Esophagus squamous epithelium (tissue), 5 donors: Measurements from ENCODE around the gene PRKACG. TPM values are rescaled to one million over a fixed set of nuclear protein-coding genes. Genes with fewer than 3 reads are reported as not detected.

ENCODE experiments used
- DNase-seq: peaks from one replicate; lab custom pipeline; 2025; lab: John Stamatoyannopoulos, UW
- H3K27ac ChIP-seq, 4 donors: fragments of 200-600 bp; sonication (generic); one replicate each; pipeline ENCODE4 v1.5.1; 2016 to 2019; ENCODE audit warnings: mild to moderate bottlenecking in 1 of 4
- H3K27me3 ChIP-seq, 4 donors: fragments of 200-600 bp; sonication (generic); 1 replicate in 3 of 4; 2 replicates in 1 of 4; pipeline versions ENCODE4 v1.5.1 to v1.6.0; 2017 to 2021; ENCODE audit warnings: antibody characterized with exemption in 1 of 4
- H3K36me3 ChIP-seq, 3 donors: fragments of 200-600 bp; sonication (generic); one replicate each; pipeline ENCODE4 v1.5.1; 2016 to 2019
- H3K4me1 ChIP-seq, 3 donors: fragments of 200-600 bp; sonication (generic); one replicate each; pipeline ENCODE4 v1.5.1; 2017 to 2019
- H3K4me3 ChIP-seq, 4 donors: fragments of 200-600 bp; sonication (generic); 1 replicate in 3 of 4; 2 replicates in 1 of 4; pipeline ENCODE4 v1.5.1; 2016 to 2019; ENCODE audit warnings: mild to moderate bottlenecking in 2 of 4, moderate library complexity in 1 of 4
- H3K9me3 ChIP-seq, 3 donors: fragments of 200-600 bp; sonication (generic); one replicate each; pipeline ENCODE4 v1.5.1; 2016 to 2019
- POLR2A ChIP-seq, 4 donors: fragments of 450-650 bp; IDR thresholded peaks; one replicate each; pipeline ENCODE4 v1.6.1; 2017; ENCODE audit warnings: antibody characterized with exemption in 4 of 4, mild to moderate bottlenecking in 4 of 4, moderate library complexity in 3 of 4
- WGBS, 2 donors: methylation state at CpG; one replicate each; pipeline ENCODE4 v1.1.5; 2018; 5-methylcytosine and 5-hydroxymethylcytosine counted together
- intact Hi-C: fragments of 100-400 bp; cut with DNase I; formaldehyde crosslinking; loops from one replicate; pipeline ENCODE4 v1.15.0; 2022
- total RNA-seq, 4 donors: library from RNA; depleted of rRNA; stranded (reverse); fragments of >200 nt; gene quantifications; one replicate each; pipeline ENCODE4 v1.1.0, GENCODE V29; 2016
- TF ChIP-seq, protein P1 (sequence below), 6 experiments: fragments of 450-650 bp in 4 of 6; fragments of 200-600 bp in 2 of 6; sonication (generic) in 2 of 6; IDR thresholded peaks; one replicate each; pipeline ENCODE4 v1.5.1; 2016 to 2019; ENCODE audit warnings: antibody characterized with exemption in 6 of 6, mild to moderate bottlenecking in 4 of 6, moderate library complexity in 4 of 6
- donor health status: DM: yes; HTN: yes; CAD: no.

PRKACG gene
- total RNA-seq, 4 donors from 2014 or later, result not detected

DNA sequence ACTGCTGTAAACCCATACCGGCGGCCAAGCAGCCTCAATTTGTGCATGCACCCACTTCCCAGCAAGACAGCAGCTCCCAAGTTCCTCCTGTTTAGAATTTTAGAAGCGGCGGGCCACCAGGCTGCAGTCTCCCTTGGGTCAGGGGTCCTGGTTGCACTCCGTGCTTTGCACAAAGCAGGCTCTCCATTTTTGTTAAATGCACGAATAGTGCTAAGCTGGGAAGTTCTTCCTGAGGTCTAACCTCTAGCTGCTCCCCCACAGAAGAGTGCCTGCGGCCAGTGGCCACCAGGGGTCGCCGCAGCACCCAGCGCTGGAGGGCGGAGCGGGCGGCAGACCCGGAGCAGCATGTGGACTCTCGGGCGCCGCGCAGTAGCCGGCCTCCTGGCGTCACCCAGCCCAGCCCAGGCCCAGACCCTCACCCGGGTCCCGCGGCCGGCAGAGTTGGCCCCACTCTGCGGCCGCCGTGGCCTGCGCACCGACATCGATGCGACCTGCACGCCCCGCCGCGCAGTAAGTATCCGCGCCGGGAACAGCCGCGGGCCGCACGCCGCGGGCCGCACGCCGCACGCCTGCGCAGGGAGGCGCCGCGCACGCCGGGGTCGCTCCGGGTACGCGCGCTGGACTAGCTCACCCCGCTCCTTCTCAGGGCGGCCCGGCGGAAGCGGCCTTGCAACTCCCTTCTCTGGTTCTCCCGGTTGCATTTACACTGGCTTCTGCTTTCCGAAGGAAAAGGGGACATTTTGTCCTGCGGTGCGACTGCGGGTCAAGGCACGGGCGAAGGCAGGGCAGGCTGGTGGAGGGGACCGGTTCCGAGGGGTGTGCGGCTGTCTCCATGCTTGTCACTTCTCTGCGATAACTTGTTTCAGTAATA lies 21.8 kb upstream of the PRKACG start, which contains the start of gene FXN:
Gene FXN (plus strand): TSS at position 315 of the 871 bp plus-strand sequence. CDS start 31 bp downstream, at position 346.
- peaks cover 4 to 22% (median 9%) of the 10 kb centered on the region in 3 donors for H3K4me1 ChIP-seq
- H3K4me3 ChIP-seq, result peak within 1 kb of the TSS; percentile 63 to 90 (median 80)
- intact Hi-C loops, result no loop called here
- H3K27me3 ChIP-seq, result no peaks in the 10 kb centered on the region
- TF ChIP-seq, protein P1, sequence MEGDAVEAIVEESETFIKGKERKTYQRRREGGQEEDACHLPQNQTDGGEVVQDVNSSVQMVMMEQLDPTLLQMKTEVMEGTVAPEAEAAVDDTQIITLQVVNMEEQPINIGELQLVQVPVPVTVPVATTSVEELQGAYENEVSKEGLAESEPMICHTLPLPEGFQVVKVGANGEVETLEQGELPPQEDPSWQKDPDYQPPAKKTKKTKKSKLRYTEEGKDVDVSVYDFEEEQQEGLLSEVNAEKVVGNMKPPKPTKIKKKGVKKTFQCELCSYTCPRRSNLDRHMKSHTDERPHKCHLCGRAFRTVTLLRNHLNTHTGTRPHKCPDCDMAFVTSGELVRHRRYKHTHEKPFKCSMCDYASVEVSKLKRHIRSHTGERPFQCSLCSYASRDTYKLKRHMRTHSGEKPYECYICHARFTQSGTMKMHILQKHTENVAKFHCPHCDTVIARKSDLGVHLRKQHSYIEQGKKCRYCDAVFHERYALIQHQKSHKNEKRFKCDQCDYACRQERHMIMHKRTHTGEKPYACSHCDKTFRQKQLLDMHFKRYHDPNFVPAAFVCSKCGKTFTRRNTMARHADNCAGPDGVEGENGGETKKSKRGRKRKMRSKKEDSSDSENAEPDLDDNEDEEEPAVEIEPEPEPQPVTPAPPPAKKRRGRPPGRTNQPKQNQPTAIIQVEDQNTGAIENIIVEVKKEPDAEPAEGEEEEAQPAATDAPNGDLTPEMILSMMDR (IDR thresholded peaks at IDR 0.05), result peak; percentile 93 to 100 (median 96)
- TF ChIP-seq POLR2A (IDR thresholded peaks at IDR 0.05), result peak in 2 of 4 donors; percentile 25 to 31
- no peaks in the 10 kb centered on the region for H3K36me3 ChIP-seq
- peak within 1 kb of the TSS; percentile 76 to 93 (median 86) for H3K27ac ChIP-seq
- DNase-seq, result peak; percentile 6
- H3K9me3 ChIP-seq, result no peaks in the 10 kb centered on the region
- 1 to 2% methylated on average over 18 to 21 of the region's 75 CpGs for WGBS, 2 donors

DNA sequence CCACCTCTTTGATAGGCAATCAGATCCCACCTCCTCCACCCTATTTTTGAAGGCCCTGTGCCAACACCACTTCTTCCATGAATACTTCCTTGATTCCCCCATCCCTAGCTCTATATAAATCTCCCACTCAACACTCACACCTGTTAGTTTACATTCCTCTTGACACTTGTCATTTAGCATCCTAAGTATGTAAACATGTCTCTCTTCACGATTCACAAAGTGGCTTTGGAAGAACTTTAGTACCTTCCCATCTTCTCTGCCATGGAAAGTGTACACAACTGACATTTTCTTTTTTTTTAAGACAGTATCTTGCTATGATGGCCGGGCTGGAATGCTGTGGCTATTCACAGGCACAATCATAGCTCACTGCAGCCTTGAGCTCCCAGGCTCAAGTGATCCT lies 20.2 kb upstream of the PRKACG start:
- no peaks in the 10 kb centered on the region for H3K9me3 ChIP-seq
- no peak overlapping the region for H3K4me3 ChIP-seq
- TF ChIP-seq POLR2A (IDR thresholded peaks at IDR 0.05), result no peak
- TF ChIP-seq, protein P1 (IDR thresholded peaks at IDR 0.05), result no peak
- H3K4me1 ChIP-seq, result peaks cover 4 to 22% (median 9%) of the 10 kb centered on the region in 3 donors
- DNase-seq, result no peak
- WGBS, 2 donors, result 51 to 59% methylated on average over 2 of the region's 2 CpGs
- H3K27me3 ChIP-seq, result no peaks in the 10 kb centered on the region
- H3K27ac ChIP-seq, result no peak overlapping the region
- intact Hi-C loops, result no loop called here
- no peaks in the 10 kb centered on the region for H3K36me3 ChIP-seq

DNA sequence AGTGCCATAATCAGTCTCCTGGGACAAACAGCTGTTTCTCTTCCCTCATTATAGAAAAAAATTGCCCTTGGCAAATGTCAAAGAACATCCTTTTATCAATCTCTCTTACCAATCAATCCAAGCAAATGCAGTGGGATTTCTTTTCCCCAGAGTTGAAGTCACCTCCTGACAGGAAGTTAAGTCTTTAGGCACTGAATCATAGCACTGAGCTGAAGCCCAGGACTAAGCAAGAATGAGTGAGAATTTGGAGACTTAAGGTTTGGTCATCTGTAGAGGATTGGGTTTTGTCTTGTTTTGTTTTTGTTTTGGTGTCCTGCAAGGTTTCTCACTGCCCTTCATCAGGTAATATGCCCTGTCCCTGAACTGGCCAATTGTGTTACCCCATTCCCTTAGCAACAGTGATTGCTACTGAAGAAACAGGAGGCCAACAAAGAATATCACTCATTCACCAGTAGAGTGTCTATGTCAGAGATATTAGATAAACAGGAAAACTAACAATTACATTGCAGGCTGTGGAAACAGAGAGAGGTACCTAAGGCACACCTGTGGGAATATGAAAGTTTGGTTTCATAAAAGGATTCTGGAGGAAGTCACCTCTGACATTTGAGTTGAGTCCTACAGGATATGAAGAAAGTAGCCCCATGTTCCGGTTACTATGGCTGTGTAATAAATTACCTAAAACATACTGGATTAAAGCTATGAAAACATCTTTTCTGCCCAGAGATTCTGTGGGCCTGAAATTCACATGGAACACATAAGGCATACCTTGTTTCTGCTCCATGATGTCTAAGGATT lies 17.1 kb upstream of the PRKACG start:
- TF ChIP-seq POLR2A (IDR thresholded peaks at IDR 0.05), result no peak
- TF ChIP-seq, protein P1 (IDR thresholded peaks at IDR 0.05), result no peak
- H3K4me3 ChIP-seq, result no peak overlapping the region
- no peak overlapping the region for H3K27ac ChIP-seq
- WGBS, 2 donors, result 65 to 85% methylated on average over 1 of the region's 1 CpG
- H3K4me1 ChIP-seq, result peaks cover 4 to 6% (median 5%) of the 10 kb centered on the region in 3 donors
- no peaks in the 10 kb centered on the region for H3K27me3 ChIP-seq
- no peaks in the 10 kb centered on the region for H3K9me3 ChIP-seq
- no peaks in the 10 kb centered on the region for H3K36me3 ChIP-seq
- no peak for DNase-seq
- intact Hi-C loops, result no loop called here

DNA sequence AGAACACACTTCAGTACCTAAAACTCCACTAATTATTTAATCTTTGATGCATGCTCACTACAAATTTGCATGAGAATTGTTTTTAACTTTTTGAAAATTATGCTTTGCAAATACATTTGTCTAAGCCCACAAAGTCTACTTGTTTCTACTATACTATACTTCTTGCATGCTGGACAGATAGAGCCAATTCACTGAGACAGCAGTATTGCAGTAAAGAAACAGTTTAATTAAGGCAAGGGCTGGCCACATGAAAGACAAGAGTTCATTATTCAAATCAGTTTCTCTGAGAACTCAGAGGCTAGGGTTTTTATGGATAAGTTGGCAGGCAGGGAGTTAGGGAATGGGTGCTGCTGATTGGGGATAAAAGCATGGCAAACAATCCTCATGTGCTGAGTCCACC lies 15.6 kb upstream of the PRKACG start:
- intact Hi-C loops, result no loop called here
- Histone ChIP-seq H3K27me3 (no peaks in the 10 kb centered on the region), H3K4me3 (no peak overlapping the region), H3K36me3 (no peaks in the 10 kb centered on the region), H3K4me1 (no peaks in the 10 kb centered on the region), H3K27ac (no peak overlapping the region), H3K9me3 (no peaks in the 10 kb centered on the region)
- TF ChIP-seq POLR2A (IDR thresholded peaks at IDR 0.05), result no peak
- TF ChIP-seq, protein P1 (IDR thresholded peaks at IDR 0.05), result no peak
- no peak for DNase-seq
